Measurements from ENCODE around the gene CREB3L2. TPM values are rescaled to one million over a fixed set of nuclear protein-coding genes. Genes with fewer than 3 reads are reported as not detected.

Gene CREB3L2
- polyA plus RNA-seq, 1 of the 3 experiments (the other 2 are of a cell fraction), result 22.9 TPM

GRCh38 chr7:137947046-137947445, 54.8 kb downstream of the CREB3L2 start (continued):
- no peak for TF ChIP-seq SIN3A (IDR thresholded peaks at IDR 0.05; ENCODE audit: borderline replicate concordance, low read depth, low read length)

- no peak overlapping the region for H3K27ac ChIP-seq (ENCODE audit: low read depth in 2 of 2, low read length in 1 of 2)
- POLR2A ChIA-PET, result no interaction called here
- TF ChIP-seq IRF3 (IDR thresholded peaks at IDR 0.05; ENCODE audit: low read depth, low read length) (no peak), ZBTB33 (IDR thresholded peaks at IDR 0.05; ENCODE audit: borderline replicate concordance, low read depth) (no peak), TEAD4 (IDR thresholded peaks at IDR 0.05; ENCODE audit: borderline replicate concordance, insufficient read depth) (no peak), REST (IDR thresholded peaks at IDR 0.05; ENCODE audit: low read depth, low read length) (no peak), TCF12 (IDR thresholded peaks at IDR 0.05) (no peak), FOXM1 (IDR thresholded peaks at IDR 0.05; ENCODE audit: low read depth) (no peak), JUND (IDR thresholded peaks at IDR 0.05) (no peak), NFIC (IDR thresholded peaks at IDR 0.05; ENCODE audit: borderline replicate concordance) (no peak), SMC3 (IDR thresholded peaks at IDR 0.05; ENCODE audit: low read depth, low read length) (no peak), MAX (IDR thresholded peaks at IDR 0.05; ENCODE audit: low read depth) (no peak), RCOR1 (IDR thresholded peaks at IDR 0.05; ENCODE audit: low read length) (no peak), NRF1 (IDR thresholded peaks at IDR 0.05; ENCODE audit: low read depth, low read length) (no peak), RFX5 (IDR thresholded peaks at IDR 0.05; ENCODE audit: low read length) (no peak), RXRA (IDR thresholded peaks at IDR 0.05; ENCODE audit: borderline replicate concordance, low read depth) (no peak), USF2 (IDR thresholded peaks at IDR 0.05; ENCODE audit: borderline replicate concordance, low read depth, low read length) (no peak), TAF1 (IDR thresholded peaks at IDR 0.05; ENCODE audit: borderline replicate concordance, low read depth, low read length) (no peak), YY1 (IDR thresholded peaks at IDR 0.05; ENCODE audit: low read depth) (no peak), ELF1 (IDR thresholded peaks at IDR 0.05) (no peak), GATA2 (CRISPR knock-in tag; IDR thresholded peaks at IDR 0.05) (no peak)
- H3K4me2 ChIP-seq, result no peak overlapping the region
- 98% methylated on average over 3 of the region's 3 CpGs for WGBS (ENCODE audit: low lambda C conversion rate)
- H4K20me1 ChIP-seq (ENCODE audit: insufficient read depth), result no peaks in the 10 kb centered on the region; the same call in 1 of the 2 replicates
- H3K4me3 ChIP-seq (ENCODE audit: low read depth in 2 of 2, low read length in 1 of 2), result no peak overlapping the region
- H3K36me3 ChIP-seq (replicated peaks in 1 of 2; ENCODE audit: control insufficient read depth in 1 of 2, insufficient read depth in 2 of 2, low read length in 1 of 2), result peaks cover 2 to 15% of the 10 kb centered on the region in 2 experiments
- no peaks in the 10 kb centered on the region for H3K27me3 ChIP-seq (ENCODE audit: insufficient read depth)
- H3F3A ChIP-seq (replicated peaks; ENCODE audit: insufficient read depth), result peaks cover 3% of the 10 kb centered on the region
- no peaks in the 10 kb centered on the region for H3K9me2 ChIP-seq
- no peak overlapping the region for H3K9ac ChIP-seq
- peaks cover 0 to 6% of the 10 kb centered on the region in 2 experiments; a peak in 2 of 4 replicates for H3K4me1 ChIP-seq (ENCODE audit: control insufficient read depth in 1 of 2, insufficient read depth in 2 of 2, low read depth in 1 of 2, low read length in 1 of 2)
- no peak for DNase-seq
- H2AFZ ChIP-seq (ENCODE audit: low read depth), result no peak overlapping the region
- CTCF ChIA-PET, result interaction anchor here (1.6 to 1.9 kb wide), 2 partner anchors 17 to 63 kb away, joined by 3 to 7 read pairs; no protein-coding TSS in a partner anchor
- H3K9me3 ChIP-seq, result no peaks in the 10 kb centered on the region
- H3K79me2 ChIP-seq (ENCODE audit: insufficient read depth), result peaks cover 93% of the 10 kb centered on the region
These were observed 55.9 kb downstream of the CREB3L2 start for GRCh38 chr7:137946011-137946410.

Measured in SK-N-SH (cell line).